EL (cell line): ENCODE results near the gene UFD1.
"Not testable (repeated sequence)": the region's sequence is repeated elsewhere in the genome, so short reads cannot be mapped to it uniquely, and the experiment has no call there.

Source experiments
- DNase-seq: peaks from one replicate; pipeline ENCODE4 v3.0.0-alpha.2; 2016

UFD1 gene

GRCh38 chr22:19447330-19448075 is 31.5 kb downstream of the UFD1 start, which contains the start of gene C22orf39:
Gene C22orf39 (minus strand): TSS chr22:19447711. CDS start chr22:19447688, 23 bp downstream.
- DNase-seq, result peak; percentile 92

DNA sequence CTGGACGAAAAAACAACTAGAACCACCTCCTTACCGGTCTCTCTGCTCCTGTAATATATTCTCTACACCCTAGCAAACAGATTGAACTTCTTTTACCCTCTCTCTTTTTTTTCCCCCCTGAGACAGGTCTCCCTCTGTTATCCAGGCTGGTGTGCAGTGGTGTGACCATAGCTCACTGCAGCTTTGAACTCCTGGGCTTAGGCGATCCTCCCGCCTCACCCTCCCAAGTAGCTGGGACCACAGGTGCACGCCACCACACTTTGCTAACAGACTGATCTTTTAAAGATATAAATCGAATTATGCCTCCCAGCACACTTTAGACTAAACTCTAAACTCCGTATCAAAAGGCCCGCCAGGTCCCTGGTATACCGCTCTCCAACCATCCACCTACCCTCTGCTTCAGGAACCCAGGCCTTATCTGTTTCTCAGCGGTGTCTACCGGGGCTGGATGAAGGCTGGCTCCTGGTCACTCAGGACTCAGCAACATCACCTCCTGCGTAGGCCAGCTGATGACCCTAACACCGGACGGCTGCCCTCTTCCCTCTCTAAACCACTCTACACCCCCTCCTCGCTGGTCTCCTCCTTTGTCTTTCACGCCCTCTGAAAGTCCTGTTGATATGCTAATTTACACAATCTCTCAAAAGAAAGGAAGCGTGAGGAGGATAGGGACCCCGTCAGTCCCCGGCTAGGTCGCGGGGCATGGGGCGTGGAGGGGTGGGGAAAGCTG is 32.2 kb downstream of the UFD1 start:
- DNase-seq, result peak; percentile 23

DNA sequence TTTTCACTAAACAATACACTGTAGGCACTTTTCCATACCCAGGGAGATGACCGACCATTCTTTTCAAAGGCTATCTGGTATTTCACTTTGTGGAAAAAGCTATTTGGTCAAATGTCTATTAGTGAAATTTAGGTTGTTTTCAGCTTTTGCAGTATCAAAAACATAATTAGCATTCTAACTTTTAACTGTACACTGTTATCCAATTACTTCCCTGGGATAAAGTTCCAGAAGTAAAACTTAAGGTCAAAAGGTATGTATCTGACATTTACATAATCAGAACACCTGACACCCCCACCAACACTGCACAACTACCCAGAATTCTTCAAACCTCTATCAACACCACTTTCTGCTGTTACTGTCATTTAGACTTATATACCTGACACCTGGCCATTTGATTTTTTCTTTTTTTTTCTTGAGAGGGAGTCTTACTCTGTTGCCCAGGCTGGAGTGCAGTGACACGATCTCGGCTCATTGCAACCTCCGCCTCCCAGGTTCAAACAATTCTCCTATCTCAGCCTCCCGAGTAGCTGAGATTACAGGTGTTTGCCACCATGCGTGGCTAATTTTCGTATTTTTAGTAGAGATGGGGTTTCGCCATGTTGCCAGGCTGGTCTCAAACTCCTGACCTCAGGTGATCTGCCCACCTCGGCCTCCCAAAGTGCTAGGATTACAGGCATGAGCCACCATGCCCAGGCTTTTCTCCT is 33.6 kb downstream of the UFD1 start:
- DNase-seq, result not testable (repeated sequence)

DNA sequence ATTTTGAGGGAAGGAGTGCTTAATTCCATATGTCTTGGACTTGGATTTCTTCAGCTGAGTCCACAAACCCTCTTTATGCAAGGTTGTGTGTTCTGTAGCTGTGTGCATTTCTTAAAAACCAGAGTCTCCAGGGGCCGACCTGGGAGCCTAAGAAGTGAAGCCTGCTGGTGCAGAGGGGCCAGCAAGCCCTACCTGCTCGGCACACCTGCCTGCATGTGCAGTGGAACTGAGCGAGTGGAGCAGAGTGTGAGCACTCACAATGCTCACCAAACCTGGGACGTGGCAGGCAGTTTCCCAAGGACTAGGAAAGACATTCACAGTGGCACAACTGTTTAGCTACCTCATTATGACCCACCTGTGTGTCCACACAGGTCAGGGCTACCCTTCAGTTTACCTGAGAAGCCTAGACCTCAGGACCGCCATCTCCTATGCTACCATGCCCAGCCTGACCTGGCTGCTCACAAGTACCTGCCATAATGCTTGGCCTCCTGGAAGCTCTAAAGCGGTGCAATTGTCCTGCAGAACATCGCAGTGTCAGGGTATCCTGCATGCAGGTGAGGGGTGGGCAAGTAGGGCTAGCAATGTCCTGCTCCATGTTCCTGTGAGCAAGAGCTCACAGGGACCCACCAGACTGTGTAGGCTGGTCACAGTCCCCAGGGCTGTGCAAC is 35.3 kb downstream of the UFD1 start:
- no peak for DNase-seq

- no peak for DNase-seq
These were observed 36.8 kb downstream of the UFD1 start for GRCh38 chr22:19442166-19442565.

- no peak for DNase-seq
These were observed 38.4 kb downstream of the UFD1 start for GRCh38 chr22:19440411-19441195.

- no peak for DNase-seq
These were observed 40.7 kb downstream of the UFD1 start for GRCh38 chr22:19438298-19438697.

- DNase-seq, result not testable (repeated sequence)
These were observed 42.4 kb downstream of the UFD1 start for GRCh38 chr22:19436444-19437161.

DNA sequence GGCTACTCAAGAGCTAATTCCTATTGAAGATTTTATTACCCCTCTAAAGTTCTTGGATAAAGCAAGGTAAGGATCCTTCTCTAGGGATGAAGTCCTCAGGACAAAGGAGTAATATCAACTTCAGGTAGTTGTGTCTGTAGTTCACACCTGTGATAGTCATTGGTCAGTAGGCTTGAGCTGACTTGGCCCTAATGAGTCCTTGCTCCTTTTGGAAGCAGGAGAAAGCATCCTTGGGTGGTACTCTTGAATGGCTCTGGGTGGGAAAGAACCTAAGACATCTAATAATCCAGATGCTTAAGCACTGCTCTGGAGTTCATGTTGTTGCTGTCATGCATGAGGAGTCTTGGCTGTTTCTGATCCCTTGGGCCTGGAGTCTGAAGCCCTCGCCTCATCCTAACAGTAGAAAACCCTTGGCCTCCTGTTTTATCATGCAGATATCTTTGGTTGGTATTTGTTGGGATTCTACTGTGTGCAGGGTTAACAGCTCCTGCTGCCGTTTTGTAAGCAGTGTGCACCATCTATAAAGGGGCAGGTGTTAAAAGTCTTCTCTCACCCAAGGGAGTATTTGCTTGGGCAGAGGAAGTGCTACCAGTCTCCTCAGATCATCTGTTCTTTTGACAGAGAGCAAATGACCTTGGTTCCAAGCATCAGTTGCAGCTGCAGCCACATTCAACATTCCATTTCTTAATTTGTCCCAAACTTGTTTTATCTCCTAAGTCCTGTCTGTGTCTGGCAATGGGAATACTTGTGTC is 44.0 kb downstream of the UFD1 start:
- DNase-seq, result no peak

GRCh38 chr22:19434401-19434800 is 44.6 kb downstream of the UFD1 start:
- DNase-seq, result no peak

DNA sequence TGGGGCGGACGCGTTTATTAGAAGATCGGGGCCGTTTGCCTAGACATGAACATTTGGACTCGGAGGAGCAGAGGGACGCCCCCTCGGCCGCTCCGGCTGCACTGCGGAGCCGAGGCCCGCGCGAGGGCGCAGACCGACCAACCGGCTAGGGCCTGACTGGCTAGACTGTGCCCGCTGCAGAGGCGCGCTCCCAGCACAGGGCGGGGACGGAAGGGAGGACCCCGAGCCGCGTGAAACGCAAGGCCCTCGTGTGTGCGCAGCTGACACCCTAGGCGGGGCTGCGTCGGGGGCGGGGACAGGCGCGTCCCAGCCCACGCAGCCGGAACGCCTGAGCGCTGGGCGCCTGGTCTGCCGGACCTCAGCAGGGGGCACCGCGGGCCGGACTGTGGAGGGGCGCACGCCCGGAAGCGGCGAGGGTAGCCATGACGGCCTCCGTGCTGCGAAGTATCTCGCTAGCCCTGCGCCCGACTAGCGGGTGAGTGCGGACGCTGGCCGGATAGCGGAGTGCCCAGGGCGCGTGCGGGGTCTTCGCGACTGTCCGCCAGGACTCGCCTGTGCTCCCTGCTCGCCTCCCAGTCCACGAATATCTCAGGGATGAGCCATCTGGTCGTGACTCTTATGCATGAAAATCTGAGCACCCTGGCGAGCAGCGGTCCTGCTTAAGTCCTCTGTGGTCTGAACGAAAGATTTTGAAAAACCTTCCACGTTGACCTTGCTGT is 46.7 kb downstream of the UFD1 start, which contains the start of gene MRPL40:
Gene MRPL40, plus strand, starts transcription at position 413 of the 719 bp plus-strand sequence. Its CDS starts 10 bp downstream, at position 423.
- peak; percentile 93 for DNase-seq

DNA sequence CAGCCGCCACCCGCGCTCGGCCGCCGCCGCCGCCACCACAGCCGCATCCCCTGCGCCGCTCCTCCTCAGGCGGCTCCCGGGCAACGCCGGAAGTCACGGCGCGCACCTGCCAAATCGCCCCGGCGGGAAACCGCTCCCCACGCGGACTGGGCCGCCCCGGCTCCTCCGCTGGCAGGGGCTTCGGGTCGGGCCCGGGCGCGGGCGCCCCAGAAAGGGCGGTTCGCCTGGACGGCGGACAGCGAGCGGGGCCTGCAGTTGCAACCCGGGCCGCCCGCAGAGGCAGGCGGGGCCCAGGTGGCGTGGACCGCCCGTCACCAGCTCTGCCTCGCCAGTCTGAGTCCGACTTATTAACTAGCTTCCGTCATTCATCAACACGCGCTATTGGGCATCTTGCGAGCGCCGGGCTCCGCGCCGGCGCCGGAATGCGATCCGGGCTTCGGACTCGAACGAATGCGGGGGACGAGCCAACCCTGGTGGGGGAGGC is 47.3 kb downstream of the UFD1 start, which contains the start of gene HIRA:
Gene HIRA, minus strand, starts transcription at position 85 of the 484 bp plus-strand sequence. CDS start 257 bp downstream, outside the sequence.
- DNase-seq, result peak; percentile 78

DNA sequence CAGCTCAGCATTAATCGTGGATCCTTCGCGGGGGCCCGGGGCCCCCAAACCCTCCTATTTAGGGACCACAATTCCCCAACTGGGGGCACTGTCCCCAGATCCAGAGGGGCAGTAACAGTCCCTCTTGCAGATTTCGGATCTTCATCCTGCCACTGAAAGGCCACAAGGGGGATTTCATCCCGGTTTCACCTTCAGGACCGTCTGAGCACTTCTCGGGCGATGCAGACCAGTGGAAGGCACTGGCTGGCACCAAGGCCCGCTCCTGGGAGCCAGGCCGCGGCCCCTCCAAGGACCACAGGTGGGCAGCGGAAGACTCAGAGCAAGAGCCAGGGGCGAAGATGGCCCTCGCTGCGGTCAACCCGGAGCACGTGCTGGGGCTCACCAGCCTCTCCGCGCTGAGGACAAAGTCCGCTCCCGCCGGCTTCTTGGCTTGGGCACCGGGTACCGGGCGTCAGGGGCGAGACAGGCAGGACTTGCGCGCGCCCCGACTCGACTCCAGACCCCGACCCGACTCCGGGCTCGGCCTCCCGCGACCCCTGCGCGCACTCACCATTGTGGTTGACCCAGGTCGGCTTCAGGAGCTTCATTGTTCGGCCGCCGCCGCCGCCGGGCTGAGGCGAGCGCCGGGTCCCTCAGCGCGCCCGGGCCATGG is 48.0 kb downstream of the UFD1 start:
- DNase-seq, result peak; percentile 50

- DNase-seq, result peak; percentile 67
These were observed 48.8 kb downstream of the UFD1 start for GRCh38 chr22:19429950-19430889.

- no peak for DNase-seq
These were observed 54.9 kb downstream of the UFD1 start for GRCh38 chr22:19424186-19424500.

GRCh38 chr22:19422440-19423301 is 56.3 kb downstream of the UFD1 start:
- peak; percentile 26 for DNase-seq

DNA sequence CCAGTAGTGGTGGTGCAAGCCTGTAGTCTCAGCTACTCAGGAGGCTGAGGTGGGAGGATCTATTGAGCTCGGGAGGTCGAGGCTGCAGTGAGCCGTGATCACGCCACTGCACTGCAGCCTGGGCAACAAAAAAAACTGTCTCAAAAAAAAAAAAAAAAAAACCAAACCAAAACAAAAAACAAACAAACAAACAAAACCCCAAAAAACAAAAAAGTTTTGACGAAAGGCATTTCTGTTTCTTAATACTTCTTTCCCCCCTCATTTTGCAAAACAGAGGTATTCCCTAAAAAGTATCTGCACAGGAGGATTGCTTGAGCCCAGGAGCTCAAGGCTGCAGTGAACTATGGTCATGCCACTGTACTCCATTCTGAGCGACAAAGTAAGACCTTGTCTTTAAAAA is 58.7 kb downstream of the UFD1 start:
- no peak for DNase-seq
